Adrenal gland (tissue), 12 donors: ENCODE measurements around the gene RTKN2. TPM values are rescaled to one million over a fixed set of nuclear protein-coding genes. Genes with fewer than 3 reads are reported as not detected.

ENCODE experiments used
- DNase-seq, 7 donors: peaks; one replicate each; pipeline ENCODE4 v3.0.0-alpha.2; 2019 to 2020
- H3K27ac ChIP-seq, 5 donors: fragments of 200-600 bp; sonication (generic) in 4 of 5; 1 replicate in 3 of 5; 2 replicates in 2 of 5; pipeline versions ENCODE4 v1.5.1 to v1.8.0; 2016 to 2020; ENCODE audit warnings: mild to moderate bottlenecking in 1 of 5
- H3K27me3 ChIP-seq: fragments of 200-600 bp; 2 replicates; pipeline ENCODE4 v1.8.0; 2021
- H3K36me3 ChIP-seq, 2 donors: fragments of 200-600 bp; replicated peaks in 1 of 2; 1 replicate in 1 of 2; 2 replicates in 1 of 2; pipeline versions ENCODE4 v1.5.1 to v1.8.0; 2018 to 2022
- H3K4me1 ChIP-seq, 2 donors: fragments of 200-600 bp; replicated peaks in 1 of 2; 1 replicate in 1 of 2; 2 replicates in 1 of 2; pipeline versions ENCODE4 v1.5.1 to v1.8.0; 2018 to 2021
- H3K4me3 ChIP-seq, 4 donors: fragments of 200-600 bp; sonication (generic) in 3 of 4; one replicate each; pipeline ENCODE4 v1.5.1; 2016 to 2018
- H3K9me3 ChIP-seq, 3 donors: fragments of 200-600 bp; sonication (generic) in 1 of 3; replicated peaks in 1 of 3; 1 replicate in 2 of 3; 2 replicates in 1 of 3; pipeline versions ENCODE4 v1.5.1 to v1.8.0; 2016 to 2021
- POLR2A ChIP-seq, 2 donors: fragments of 450-650 bp; IDR thresholded peaks; one replicate each; pipeline ENCODE4 v1.6.1; 2017; ENCODE audit warnings: antibody characterized with exemption in 2 of 2, mild to moderate bottlenecking in 2 of 2, moderate library complexity in 1 of 2
- WGBS, 4 donors: extraction: QIAGEN DNeasy Blood & Tissue Kit in 2 of 4; methylation state at CpG; one replicate each; pipeline versions ENCODE4 v1.1.5 to v1.1.7; 2013 to 2017; 5-methylcytosine and 5-hydroxymethylcytosine counted together
- intact Hi-C, 2 donors: fragments of 100-400 bp; cut with DNase I; formaldehyde crosslinking; loops; one replicate each; pipeline versions ENCODE4 v1.14.1 to v1.15.0; 2022 to 2023
- polyA plus RNA-seq, 3 donors: library from polyadenylated mRNA; stranded (reverse); fragments of 200-250 nt in 2 of 3; fragments of 350-450 nt in 1 of 3; fragmentation: Illumina TruSeq in 1 of 3; extraction: RNeasy Lipid Tissue Mini Kit (QIAGEN cat#74804) in 1 of 3; gene quantifications; one replicate each; pipeline ENCODE4 v1.2.3, GENCODE V29; 2013 to 2014
- total RNA-seq, 9 donors: library from RNA; depleted of rRNA in 4 of 9; stranded (reverse); fragments of >200 nt in 4 of 9; fragments of 120-200 nt in 1 of 9; fragmentation: NEBNext Ultra II Directional in 1 of 9; extraction: Animal tissue kit (Norgen Biotek cat#: 25700) in 1 of 9; gene quantifications; one replicate each; pipeline versions ENCODE4 v1.1.0 to v1.2.4, GENCODE V29; 2013 to 2023
- TF ChIP-seq, protein P1 (sequence below), 6 experiments: fragments of 450-650 bp in 4 of 6; fragments of 200-600 bp in 2 of 6; sonication (generic) in 1 of 6; IDR thresholded peaks; 1 replicate in 5 of 6; 2 replicates in 1 of 6; pipeline versions ENCODE4 v1.5.1 to v1.8.0; 2016 to 2021; ENCODE audit warnings: antibody characterized with exemption in 6 of 6, mild to moderate bottlenecking in 2 of 6, moderate library complexity in 1 of 6
- donor health status: healthy with polysubstance abuse.
- donor health status: Bipolar disorder and iron deficiency.
- donor health status: DM: yes; HTN: yes; CAD: no.
- donor health status: DM: no; HTN: no; CAD: no.
- donor health status: DM: no; HTN: no; CAD: no.
- donor health status: DM: yes; HTN: yes; CAD: no.

The RTKN2 gene
- total and polyA plus RNA-seq, 12 donors: 0.07 to 3.4 (median 0.09) TPM; not detected in 4

DNA sequence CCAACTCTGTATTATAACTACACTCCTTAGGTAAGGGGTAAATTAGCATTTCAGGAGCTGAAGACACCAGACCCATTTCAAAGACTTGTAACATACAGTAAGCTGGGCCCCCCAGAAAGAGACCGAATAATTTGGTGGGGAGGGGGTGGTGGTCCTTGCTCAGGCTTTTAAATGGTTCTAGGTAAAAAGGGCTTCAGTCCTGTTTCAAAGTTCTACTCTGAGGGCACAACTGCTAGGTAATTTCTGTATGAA, 73.0 kb downstream of the RTKN2 start:
- no peak overlapping the region for H3K4me3 ChIP-seq
- DNase-seq: no peak
- no peaks in the 10 kb centered on the region for H3K36me3 ChIP-seq
- no peaks in the 10 kb centered on the region for H3K27me3 ChIP-seq
- intact Hi-C loops: no loop called here
- no peak overlapping the region for H3K27ac ChIP-seq
- no peaks in the 10 kb centered on the region for H3K9me3 ChIP-seq
- H3K4me1 ChIP-seq: no peaks in the 10 kb centered on the region
- 81 to 94% (median 85%) methylated on average over 1 of the region's 1 CpG for WGBS, 4 donors
- TF ChIP-seq, protein P1, sequence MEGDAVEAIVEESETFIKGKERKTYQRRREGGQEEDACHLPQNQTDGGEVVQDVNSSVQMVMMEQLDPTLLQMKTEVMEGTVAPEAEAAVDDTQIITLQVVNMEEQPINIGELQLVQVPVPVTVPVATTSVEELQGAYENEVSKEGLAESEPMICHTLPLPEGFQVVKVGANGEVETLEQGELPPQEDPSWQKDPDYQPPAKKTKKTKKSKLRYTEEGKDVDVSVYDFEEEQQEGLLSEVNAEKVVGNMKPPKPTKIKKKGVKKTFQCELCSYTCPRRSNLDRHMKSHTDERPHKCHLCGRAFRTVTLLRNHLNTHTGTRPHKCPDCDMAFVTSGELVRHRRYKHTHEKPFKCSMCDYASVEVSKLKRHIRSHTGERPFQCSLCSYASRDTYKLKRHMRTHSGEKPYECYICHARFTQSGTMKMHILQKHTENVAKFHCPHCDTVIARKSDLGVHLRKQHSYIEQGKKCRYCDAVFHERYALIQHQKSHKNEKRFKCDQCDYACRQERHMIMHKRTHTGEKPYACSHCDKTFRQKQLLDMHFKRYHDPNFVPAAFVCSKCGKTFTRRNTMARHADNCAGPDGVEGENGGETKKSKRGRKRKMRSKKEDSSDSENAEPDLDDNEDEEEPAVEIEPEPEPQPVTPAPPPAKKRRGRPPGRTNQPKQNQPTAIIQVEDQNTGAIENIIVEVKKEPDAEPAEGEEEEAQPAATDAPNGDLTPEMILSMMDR (IDR thresholded peaks at IDR 0.05): no peak
- TF ChIP-seq POLR2A (IDR thresholded peaks at IDR 0.05): no peak

DNA sequence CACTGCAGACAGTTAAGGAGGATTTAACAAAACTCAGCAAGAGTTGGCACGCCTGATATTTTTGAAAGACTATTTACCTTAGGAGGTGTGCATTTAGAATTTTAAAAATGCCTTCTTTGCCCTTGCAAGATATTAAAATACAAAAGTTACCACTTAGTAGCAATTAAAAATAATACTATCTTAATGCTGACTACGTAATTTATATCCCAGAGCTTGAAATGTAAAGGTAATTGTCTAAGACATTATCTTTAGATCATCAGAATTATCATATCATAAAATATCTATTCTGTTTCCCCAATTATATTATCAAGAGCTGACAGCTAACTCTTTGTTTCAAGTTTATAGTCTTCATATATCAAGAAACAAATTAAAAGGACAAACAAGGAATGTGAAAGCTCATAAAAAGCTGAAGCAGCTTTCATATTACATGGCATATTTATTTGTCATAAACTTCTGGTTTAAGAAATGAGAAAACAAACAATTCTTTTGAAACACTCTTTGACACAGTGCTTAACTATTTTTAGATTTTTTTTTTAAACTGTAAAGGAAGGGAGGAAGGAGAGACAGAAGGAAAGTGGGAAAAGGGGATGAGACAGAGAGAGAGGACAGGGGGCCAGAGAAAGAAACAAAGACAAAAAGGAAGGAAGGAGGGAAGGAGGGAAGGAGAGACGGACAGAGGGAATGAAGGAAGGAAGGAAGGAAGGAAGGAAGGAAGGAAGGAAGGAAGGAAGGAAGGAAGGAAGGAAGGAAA, 73.5 kb downstream of the RTKN2 start:
- H3K4me3 ChIP-seq: no peak overlapping the region
- TF ChIP-seq, protein P1 (IDR thresholded peaks at IDR 0.05): no peak
- no peak for TF ChIP-seq POLR2A (IDR thresholded peaks at IDR 0.05)
- no peaks in the 10 kb centered on the region for H3K4me1 ChIP-seq
- H3K9me3 ChIP-seq: no peaks in the 10 kb centered on the region
- no peaks in the 10 kb centered on the region for H3K27me3 ChIP-seq
- DNase-seq: no peak
- no peak overlapping the region for H3K27ac ChIP-seq
- whole genome bisulfite sequencing, 4 donors: 80 to 91% (median 87%) methylated on average over 3 of the region's 3 CpGs
- intact Hi-C loops: no loop called here
- no peaks in the 10 kb centered on the region for H3K36me3 ChIP-seq

DNA sequence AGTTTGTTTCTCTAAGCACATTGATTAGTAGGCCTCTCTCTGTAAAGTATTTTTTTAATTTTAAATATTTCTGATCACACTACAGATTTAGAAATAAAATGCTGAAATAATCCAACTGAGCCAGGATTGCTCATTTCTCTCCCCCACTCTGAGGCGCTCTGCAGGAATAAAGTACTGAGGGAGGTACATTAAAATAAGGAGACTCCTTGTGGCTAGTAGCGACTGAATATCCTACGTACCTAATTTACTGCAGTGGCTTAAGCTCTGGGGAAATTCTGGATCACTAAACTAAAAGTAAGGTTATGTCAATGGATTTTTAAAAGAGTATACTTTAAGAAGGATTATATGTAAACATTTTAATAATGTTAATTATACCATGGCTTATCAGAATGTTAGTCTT, 75.2 kb downstream of the RTKN2 start:
- TF ChIP-seq POLR2A (IDR thresholded peaks at IDR 0.05): no peak
- TF ChIP-seq, protein P1 (IDR thresholded peaks at IDR 0.05): no peak
- no peaks in the 10 kb centered on the region for H3K27me3 ChIP-seq
- no peaks in the 10 kb centered on the region for H3K36me3 ChIP-seq
- no peaks in the 10 kb centered on the region for H3K9me3 ChIP-seq
- H3K4me3 ChIP-seq: no peak overlapping the region
- 95 to 98% (median 98%) methylated on average over 3 of the region's 3 CpGs for WGBS, 4 donors
- intact Hi-C loops: no loop called here
- no peak overlapping the region for H3K27ac ChIP-seq
- no peaks in the 10 kb centered on the region for H3K4me1 ChIP-seq
- DNase-seq: no peak

DNA sequence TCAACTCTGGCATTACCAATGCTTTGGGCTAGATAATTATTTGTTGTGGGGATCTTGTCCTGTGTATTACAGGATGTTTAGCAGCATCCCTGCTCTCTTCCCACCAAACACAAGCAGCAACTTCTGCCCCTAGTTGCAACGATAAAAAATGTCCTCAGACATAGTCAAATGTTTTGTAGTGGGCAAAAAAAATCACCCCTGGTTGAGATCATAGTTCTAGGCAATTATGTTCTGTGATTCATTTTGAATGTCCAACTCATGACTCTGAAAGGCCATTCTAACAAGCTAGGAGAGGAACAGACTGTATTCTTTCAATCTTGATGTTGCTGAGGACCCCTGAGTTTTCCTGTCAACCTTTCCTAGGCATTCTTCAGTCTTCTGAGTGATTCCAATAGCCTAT, 79.5 kb downstream of the RTKN2 start:
- Histone ChIP-seq H3K4me1 (peaks cover 0 to 7% of the 10 kb centered on the region in 2 donors), H3K27ac (no peak overlapping the region), H3K27me3 (no peaks in the 10 kb centered on the region), H3K4me3 (no peak overlapping the region), H3K9me3 (no peaks in the 10 kb centered on the region), H3K36me3 (no peaks in the 10 kb centered on the region)
- 91 to 100% (median 96%) methylated on average over 1 of the region's 1 CpG for WGBS, 4 donors
- intact Hi-C loops: no loop called here
- TF ChIP-seq POLR2A (IDR thresholded peaks at IDR 0.05): no peak
- TF ChIP-seq, protein P1 (IDR thresholded peaks at IDR 0.05): no peak
- no peak for DNase-seq
